Glomerular endothelial cell (primary cell): ENCODE measurements around the gene CRKL. TPM values are rescaled to one million over a fixed set of nuclear protein-coding genes. Genes with fewer than 3 reads are reported as not detected.
"Not testable (repeated sequence)": the region's sequence is repeated elsewhere in the genome, so short reads cannot be mapped to it uniquely, and the experiment has no call there.

Experiments
- DNase-seq: peaks from one replicate; pipeline ENCODE4 v3.0.0-alpha.2; 2011; ENCODE audit warnings: low read depth, low spot score; ENCODE audit errors: extremely low read depth
- total RNA-seq: library from RNA; depleted of rRNA; stranded (reverse); fragments of >200 nt; gene quantifications from 2 replicates; pipeline ENCODE4 v1.2.3, GENCODE V29; 2015

The CRKL gene, protein sequence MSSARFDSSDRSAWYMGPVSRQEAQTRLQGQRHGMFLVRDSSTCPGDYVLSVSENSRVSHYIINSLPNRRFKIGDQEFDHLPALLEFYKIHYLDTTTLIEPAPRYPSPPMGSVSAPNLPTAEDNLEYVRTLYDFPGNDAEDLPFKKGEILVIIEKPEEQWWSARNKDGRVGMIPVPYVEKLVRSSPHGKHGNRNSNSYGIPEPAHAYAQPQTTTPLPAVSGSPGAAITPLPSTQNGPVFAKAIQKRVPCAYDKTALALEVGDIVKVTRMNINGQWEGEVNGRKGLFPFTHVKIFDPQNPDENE
- total RNA-seq = 37.8 and 51.5 TPM in 2 replicates

DNA sequence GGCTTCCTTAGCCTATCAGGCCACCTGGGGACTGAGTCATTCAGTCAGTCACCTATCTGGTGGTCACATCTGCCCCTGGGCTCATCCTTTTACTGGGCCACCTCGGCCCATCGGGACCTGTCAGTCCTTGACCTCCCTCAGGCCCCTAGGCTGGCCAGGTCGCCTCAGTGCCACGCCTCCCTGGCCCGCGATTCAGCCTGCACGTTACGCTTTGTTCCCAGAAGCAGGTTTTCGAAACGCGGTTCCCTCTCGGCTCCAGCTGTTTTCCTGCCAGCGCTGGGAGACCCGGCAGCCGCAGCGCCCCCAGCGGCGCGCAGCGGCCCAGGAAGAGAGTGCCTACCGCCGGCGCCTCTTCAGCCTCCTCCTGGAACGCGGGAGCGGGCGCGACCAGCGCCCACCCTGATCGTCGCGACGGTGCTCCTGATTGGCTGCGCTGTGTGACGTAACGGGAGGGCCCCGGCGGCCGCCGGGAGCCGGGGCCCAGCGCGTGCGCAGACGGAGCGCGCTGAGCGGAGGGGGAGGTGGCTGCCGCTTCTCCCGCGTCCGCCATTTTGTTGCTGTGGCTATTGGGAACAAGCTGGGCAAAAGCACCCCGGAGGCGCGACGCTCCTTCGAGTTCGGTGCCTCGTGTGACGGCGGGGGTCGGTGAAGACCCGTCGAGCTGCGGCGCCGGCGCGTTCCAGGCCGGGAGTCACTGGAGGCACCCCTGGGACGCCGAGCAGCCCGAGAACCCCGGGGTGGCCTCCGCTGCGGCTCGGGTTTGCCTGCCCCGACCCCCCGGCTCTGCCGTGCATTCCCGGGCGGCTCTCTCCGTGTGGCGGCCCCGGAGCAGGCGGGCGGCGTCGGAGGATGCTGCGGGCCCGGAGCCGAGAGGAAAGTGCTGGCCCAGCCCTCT lies at the start of gene CRKL:
Gene CRKL, plus strand, starts transcription at position 492 of the 895 bp plus-strand sequence. CDS start 528 bp downstream, outside the sequence.
- DNase-seq = peak; percentile 64

DNA sequence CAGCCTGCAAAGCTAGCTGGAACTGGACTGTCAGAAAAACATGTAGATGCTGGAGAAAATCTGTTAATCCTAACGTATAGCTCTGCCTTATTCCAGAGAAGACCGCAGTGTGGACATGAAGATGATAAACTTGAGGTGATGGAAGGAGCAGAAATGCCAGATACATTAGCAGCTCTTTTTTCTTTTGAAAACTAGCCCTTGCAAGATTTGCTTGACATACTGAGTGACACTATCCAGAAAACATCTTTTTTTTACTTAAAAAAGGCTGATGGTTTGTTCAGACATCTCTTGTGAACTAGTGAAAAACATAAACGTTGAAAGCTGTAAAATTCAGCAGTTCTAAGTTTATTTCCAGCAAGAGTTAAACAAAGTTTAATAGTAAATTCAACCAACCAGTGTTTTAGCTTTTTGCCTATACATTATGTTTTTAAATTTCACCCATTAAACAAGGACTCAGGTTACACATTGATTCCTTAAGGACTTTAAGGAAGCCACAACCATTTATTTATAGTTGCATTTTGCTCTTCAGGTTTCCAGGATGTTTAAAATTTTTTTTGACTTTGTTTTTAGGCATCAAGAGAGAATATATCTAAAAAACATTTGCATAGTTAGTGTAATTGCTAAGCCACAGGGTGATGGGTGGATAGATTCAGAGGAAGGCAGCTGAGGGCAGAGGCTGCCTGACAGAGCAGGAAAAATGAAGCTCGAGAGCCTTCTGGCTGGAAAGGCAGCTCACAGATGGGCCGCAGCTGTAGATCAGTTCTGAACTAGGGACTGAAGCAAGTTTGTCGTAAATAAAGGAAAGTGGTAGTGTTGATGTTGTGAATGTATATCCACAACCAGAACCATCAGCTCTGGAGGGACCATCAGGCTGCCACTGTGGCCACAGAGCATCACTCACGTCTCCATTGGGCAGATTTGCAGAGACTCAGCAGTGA lies 48.9 kb upstream of the CRKL start:
- no peak for DNase-seq

DNA sequence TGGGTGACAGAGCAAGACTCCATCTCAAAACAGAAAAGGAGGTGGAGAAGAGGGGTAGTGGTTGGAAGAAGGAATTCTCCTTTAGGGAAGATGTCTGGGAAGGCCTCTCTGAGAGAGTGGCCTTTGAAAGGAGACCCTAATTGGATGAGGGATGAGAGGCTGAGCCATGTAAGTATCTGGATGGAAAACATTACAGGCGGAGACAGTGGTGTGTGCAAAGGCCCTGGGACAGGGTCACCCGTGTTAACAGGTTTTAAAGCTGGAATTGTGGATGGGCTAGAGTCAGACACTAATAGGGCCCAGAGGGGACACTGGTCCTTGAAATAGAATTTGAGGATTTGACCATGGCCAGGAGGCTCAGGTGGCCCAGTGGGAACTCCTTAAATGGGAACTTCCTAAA lies 48.0 kb upstream of the CRKL start:
- DNase-seq = no peak

DNA sequence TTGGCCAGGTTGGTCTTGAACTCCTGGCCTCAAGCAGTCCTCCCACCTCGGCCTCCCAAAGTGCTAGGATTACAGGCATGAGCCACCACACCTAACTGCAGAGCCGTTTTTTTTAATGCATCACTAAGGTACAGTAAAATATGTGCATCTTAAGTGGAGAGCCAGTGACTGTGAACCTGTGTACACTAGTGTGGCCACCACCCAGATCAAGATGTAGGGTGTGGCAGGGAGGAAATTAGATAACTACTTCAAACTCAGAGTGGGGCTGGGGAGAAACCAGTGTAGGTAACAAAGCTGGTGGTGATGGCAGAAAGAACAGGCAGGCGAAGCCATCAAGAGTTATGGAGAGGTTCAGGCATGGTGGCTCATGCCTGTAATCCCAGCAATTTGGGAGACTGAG lies 44.0 kb upstream of the CRKL start:
- no peak for DNase-seq

DNA sequence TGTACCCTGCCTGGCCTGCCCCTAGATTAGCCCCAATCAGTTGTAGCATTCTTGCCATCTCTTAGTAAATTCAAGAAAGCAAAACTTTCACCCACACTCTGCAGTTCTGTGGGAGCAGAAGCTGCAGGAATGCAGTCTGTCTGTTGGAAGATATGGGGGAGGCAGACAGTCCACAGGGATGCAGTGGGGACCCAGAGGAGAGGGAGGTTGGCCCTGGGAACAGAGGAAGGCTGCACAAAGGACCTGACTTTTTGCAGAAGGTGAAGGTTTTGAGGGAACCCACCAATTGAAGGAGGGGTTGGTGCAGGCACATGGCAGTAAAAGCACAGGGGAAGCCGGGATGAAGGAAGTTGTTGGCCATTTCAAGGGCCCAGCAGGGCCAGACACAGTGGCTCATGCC lies 41.9 kb upstream of the CRKL start:
- no peak for DNase-seq

DNA sequence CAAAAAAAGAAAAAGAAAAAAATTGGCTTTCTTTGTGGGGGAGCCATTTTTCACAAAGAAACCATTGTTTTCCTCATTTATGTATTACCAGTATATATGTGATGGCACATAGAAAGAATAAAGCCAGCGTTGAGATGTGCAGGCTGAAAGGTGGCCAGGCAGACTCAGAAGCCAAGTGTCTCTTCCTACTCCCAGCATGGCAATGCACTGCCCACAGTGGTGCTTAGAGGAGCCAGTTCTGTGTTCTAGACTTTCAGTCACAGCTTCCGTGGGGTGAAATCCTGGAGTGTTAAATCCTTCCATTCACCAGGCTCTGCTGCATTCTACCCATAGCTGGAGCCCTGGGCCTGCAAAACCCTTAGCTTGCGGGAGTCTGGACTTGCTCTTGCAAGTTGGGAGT lies 39.5 kb upstream of the CRKL start:
- no peak for DNase-seq

DNA sequence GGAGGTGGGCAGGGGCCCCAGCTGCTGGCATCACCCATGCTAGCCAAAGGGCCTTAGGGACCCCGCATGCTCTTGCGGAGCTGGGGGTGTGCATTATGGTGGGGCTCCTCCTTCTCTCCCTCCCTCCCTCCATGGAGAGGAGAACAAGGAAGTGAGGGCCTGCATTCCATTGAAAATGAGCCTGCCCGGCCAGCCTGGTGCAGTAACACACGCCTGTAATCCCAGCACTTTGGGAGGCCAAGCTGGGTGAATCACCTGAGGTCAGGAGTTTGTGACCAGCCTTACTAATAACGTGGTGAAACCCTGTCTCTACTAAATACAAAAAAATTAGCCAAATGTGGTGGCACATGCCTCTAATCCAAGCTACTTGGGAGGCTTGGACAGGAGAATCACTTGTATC lies 36.0 kb upstream of the CRKL start:
- DNase-seq = no peak

DNA sequence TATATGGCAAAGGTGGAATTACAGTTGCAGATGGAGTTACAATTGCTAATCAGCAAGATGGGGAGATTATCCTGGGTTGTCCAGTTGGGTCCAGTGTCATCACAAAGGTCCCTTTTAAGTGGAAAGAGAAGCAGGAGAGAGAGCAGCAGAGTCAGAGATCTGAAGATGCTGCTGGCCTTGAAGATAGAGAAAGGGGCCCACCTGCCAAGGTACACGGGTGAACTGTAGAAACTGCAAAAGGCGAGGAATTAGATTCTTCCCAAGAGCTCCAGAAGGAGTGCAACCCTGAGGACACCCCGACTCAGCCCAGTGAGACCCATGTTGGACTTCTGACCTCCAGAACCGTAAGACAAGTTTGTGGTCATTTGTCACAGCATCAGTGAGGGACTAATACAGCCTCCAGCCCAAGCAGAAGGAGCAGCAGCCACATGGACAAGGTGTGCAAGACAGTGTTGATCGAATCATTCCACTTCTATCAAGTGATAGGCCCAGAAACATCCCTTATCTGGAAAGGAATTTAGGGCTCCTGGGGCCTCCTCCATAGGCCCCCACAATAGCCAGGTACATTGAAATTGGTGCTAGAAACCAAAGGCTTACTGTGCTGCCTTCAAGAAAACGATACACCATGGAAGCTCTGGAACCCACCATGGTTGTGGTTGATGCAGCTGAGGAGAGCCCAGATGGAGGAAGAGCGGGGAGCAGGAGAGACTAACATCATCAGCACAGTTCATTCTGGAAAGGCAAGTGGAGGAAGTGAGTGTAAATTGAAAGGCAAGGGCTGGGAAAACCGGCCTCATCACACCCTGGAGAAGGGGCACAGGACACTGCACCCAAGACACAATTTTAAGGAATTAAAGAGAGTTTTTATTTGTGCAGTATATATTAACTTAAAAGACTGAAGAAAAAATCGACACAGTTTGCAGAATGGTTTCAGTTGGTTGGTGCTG lies 35.1 kb upstream of the CRKL start:
- no peak for DNase-seq

DNA sequence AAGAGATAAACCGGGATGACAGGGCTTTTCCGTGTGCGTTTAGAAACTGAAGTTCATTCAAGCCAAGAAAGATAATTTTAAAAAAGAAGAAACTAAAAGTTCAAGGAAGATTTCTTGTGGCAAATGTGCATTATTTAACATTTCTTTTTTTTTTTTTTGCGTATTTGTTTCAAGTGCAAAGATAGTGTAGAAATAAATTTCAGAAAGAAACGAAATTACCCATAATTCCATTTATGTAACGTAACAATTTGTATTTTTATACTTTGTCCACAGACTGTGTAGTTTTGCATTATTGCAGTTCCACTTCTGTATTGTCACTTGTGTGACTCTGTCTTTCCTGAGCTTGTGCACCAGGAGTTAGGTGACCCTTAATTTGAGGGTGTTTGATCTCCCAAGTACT lies 34.4 kb upstream of the CRKL start:
- no peak for DNase-seq

DNA sequence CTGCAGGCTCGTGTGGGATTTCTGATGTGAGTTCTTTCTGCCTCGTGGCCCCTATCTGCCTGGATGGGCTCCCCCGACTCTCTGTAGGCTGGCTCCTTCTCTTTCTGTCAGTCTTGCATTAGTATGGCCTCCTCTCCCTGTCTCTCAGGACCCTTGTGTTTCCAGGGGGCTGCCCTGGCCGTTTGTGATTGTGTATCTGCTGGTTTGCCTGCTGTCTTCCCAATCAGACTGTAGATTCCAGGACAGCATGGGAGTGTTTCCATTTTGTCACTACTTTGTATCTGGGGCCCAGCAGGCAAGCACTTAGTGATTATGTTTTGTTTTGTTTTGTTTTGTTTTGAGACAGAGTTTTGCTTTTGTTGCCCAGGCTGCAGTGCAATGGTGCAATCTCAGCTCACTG lies 32.8 kb upstream of the CRKL start:
- no peak for DNase-seq

DNA sequence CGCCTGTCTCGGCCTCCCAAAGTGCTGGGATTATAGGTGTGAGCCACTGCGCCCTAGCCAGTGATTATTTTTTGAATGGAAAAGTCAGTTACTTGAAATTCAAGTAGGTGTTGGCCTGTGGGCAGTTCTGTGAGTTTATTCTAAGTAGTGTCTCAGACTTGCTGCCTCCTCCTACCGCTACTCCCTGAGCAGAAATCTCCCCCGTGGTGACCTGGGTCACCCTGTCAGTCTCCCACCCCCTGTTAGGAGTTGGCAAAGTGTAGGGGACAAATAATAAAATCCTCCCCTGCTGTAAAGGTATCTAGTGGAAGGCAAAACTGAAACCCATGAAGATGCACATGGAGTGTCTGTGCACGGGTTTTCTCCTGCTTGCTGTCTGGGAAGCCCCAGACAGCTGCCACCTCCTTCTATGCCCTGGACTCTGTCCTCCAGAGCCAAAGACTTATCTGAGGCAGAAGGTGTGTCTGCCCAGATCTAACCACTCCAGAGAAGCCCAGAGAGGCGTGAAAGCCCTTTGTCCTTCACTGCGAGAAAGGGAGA lies 32.1 kb upstream of the CRKL start:
- DNase-seq = no peak

DNA sequence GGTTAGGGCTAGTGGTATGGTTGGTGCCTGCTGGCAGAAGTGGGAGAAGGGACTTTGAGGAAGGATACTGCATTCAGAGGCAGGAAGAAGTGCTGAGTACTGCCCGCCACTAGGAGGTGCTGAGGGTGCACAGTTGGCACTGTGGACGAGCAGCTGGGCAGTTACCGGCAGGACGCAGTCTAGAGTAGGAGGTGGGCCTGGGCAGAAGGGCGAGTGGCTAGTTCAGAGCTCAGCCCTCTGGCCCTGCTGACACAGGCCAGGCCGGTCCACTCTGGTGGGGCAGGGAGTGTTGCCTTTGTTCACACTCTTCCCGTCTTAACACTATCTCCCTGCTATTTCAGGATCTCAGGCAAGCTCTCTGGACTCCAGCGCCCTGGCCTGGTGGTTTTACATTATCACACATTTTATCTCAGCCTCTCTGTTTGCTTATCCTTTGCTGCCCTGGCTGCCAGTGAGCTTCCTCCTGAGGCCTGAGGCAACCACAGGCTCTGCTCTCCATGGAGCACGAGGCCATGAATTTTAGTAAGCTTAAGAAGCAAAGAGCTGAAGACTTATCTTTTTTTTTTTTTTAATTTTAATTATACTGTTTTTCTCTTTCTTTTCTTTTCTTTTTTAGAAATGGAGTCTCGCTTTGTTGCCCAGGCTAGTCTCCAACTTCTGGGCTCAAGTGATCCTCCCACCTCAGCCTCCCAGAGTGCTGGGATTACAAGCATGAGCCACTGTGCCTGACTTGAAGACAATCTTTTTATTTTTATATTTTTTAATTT lies 31.5 kb upstream of the CRKL start:
- DNase-seq = peak; percentile 29

DNA sequence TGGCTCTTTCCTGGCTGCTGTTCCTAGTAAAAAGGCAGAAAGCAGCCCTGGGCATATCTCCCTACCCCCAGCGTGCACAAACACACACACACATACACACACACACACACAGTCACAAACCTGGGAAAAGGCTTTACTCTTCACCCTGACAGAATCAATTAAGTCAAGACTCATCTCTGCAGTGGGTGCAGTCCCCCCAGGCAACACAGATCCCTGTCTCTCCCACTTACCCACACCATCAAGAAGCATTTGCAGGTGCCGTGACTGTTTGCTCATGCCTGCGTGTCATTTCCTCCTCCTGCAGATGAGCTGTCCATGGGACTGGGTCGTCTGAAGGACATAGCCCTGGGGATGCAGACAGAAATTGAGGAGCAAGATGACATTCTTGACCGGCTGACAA lies 29.8 kb upstream of the CRKL start:
- no peak for DNase-seq

DNA sequence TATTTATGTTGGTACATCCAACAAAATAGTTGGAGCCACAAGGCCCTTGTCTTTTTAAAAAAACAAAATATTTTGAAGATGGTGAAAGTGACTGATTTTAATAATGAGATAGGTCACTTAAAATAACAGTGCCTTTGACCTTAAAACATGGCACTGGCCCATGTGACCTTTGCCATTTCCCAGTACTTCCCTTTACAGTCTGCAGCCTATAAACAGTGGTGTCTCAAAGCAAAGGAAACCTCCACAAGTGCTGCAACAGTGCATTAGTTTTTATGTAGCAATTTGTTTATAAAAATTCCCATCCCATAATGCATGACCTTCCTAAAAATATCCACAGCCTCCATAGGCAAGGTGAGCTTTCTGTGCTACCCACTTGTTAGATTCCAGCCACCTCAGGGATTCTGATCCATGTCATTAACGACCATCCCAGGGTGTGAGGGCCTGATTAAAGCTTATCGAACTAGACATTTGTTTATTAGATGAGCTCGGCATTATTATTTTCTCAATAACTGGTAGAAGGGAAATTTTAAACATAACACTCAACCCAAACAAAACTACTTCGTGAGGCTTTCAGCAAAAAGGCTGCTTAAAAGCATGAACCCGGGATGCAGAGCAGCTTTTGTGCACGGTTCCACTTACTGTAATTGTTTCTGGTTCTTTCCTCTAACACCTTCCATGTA lies 28.0 kb upstream of the CRKL start:
- no peak for DNase-seq

DNA sequence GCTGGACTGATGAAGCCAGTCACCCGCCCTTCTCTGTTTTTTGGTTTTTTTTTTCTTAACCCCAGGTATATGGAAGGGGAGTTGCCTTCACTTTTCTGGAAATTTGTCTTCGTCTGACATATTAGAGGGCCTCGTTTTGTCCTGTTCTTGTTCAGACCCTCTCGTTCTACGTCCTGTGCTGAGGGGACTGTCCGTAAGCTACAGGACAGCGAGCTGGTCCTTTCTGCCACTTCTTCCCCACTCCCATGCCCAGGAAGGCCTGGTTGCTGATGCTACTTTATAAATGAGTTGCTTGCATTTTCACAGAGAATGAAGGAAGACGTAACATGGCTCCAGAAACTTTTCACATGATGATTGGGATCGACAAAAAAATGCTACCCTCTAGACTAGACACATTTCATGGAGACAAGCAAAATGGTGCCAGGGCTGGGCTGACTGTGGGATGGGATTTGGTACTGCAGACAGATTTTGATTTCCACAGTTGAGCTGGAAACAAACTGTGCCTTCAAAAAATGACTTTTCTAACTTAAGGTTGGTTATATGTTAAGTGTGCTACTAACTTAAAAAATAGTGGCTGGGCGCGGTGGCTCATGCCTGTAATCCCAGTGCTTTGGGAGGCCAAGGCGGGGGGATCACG lies 27.2 kb upstream of the CRKL start:
- DNase-seq = no peak

DNA sequence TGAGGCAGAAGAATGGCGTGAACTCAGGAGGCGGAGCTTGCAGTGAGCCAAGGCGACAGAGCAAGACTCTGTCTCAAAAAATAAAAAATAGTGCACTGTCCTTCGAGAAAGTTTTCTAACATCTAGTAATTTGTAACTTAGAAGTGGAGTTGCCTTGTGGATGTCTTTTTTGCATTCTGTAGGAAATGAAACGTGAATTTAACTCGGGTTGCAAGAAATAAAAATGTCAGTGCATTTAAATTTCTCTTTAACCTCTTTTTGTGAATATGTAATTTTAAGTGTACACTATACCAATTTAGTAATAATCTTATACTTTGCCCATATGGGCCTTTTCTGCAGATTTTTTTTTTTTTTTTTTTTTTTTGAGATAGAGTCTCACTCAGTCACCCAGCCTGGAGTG lies 26.2 kb upstream of the CRKL start:
- DNase-seq = no peak

DNA sequence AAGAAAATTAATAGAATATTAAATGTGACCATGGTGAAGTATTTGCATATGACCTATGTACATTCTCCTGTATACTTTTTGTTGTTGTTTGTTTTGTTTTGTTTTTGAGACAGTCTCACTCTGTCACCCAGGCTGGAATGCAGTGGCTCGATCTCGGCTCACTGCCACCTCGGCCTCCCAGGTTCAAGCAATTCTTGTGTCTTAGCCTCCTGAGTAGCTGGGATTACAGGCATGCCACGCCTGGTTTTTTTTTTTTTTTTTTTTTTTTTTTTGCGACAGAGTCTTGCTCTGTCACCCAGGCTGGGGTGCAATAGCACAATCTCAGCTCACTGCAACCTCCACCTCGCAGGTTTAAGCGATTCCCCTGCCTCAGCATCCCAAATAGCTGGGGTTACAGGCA lies 19.5 kb upstream of the CRKL start:
- not testable (repeated sequence) for DNase-seq
